HG03521 (cell line): Measurements from ENCODE around the gene VPS8.
"Not testable (repeated sequence)": the region's sequence is repeated elsewhere in the genome, so short reads cannot be mapped to it uniquely, and the experiment has no call there.

Experiments used
- ATAC-seq: cut with Tn5 transposase; IDR thresholded peaks from one replicate; pipeline ENCODE4 v1.9.1; 2021; ENCODE audit warnings: mild to moderate bottlenecking, moderate library complexity; ENCODE audit not compliant: unreplicated experiment

The VPS8 gene

GRCh38 chr3:184864000-184864399 lies 52.0 kb downstream of the VPS8 start:
- no peak for ATAC-seq

GRCh38 chr3:184868477-184868876 lies 56.5 kb downstream of the VPS8 start:
- no peak for ATAC-seq

DNA sequence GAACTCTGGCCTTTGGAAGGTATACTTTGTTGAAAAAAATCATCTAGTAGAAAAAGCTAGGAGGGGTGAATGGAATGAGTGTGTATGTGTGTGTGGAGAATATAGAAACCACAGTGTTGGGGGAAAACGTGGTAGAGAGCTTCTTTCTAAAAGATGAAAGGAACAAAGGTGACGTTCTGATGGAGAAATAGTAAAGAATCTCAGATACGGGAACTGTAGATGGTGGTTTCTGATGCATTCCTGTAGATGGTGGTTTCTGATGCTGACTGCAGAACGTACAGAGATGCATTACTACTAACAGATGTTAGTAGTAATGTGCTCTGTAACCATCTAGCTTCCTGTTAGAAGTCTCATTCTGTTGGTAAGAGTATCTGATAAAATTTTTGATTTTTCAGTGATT lies 60.2 kb downstream of the VPS8 start:
- ATAC-seq: no peak

- no peak for ATAC-seq
Measured at GRCh38 chr3:184873141-184873540, 61.2 kb downstream of the VPS8 start.

DNA sequence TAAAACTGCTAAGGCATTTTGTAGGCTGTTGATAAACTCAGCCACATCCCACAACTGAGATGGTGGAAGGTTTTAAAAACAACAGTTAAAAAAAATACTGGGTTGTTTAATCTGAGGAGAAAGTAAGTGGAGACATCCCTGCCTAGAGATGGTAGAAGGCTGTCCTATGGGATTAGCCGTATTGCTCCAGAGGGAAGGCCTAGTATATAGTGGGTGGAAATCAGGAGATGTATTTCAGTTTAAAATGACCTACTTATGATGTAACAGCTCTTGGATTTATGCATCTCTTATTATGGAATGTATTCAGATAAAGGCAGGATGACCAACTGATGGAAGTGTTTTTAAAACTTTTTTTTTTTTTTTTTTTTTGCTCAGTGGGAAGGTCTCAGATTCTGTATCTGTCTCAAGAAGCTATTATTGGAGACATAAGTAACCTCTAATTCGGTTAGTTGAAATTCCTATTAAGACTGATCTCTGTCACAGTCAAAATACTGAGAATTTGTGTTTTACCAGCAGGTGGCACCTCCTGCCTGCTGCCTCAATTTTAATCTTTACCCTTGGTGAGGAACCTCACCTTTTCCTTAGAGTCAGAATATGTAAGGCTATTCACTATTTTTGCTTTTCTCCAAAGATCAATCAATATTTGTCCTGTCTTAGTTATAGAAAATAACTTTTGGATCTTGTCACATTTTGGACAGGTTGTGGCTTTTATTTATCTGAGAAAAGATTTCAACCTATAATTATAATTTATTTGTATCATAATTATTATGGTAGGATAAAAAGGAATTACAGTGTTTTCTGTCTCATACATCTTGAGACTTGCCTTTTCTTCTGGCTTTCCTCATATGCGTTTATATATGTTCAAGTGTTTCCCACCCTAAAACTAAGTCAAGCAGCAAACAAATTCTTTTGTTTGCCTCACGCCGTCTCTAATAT lies 63.0 kb downstream of the VPS8 start:
- no peak for ATAC-seq

GRCh38 chr3:184880276-184881019 lies 68.5 kb downstream of the VPS8 start:
- no peak for ATAC-seq

DNA sequence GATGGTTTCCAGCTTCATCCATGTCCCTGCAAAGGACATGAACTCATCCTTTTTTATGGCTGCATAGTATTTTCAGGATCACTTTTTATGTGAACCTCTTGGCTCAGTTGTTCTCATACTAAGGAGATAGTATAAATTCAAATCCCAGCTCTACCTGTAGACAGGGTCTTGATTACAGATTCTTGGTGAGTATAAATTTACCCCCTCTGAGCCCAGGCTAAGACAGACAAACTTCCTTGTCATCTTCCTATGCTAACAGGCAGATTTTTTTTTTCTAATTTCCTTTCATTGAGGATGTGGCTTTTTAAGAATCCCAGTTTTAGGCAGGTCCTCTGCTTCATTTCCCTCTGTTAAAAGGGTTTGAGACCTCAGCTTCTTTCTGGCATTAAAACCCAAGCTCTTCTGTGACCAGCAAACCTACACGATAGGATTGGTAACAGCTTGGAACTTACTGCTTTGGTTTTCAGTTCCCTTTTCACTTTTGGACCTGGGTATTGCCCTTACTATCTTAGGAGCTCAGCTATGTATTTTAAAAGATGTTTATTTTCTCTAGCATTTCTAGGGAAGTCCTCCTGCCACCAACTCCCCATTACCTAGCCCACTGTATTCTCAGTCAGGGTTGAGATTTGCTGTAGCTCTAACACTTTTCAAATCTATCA lies 72.5 kb downstream of the VPS8 start:
- peak; percentile 82 for ATAC-seq

- ATAC-seq: no peak
Measured at GRCh38 chr3:184885112-184885511, 73.1 kb downstream of the VPS8 start.

DNA sequence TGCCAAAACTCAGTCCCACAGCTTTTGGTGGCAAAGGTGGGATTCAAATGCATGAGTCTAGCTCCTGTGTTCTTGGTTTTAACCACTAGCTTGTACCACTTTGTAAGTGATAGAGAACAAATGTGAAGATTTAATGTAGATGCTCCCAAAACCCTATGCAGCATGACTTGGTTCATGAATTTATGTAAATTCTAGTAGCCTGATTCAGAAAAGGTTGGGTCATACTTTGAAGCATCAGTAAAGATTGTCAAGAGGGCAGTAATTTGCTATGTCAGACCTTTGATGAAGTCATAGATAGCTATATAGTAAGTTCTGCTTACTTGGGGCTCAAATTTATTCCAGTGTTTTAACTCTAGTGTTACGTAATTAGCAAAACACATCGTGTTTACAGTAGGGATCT lies 75.6 kb downstream of the VPS8 start:
- ATAC-seq: no peak

- no peak for ATAC-seq
Measured at GRCh38 chr3:184889312-184889904, 77.4 kb downstream of the VPS8 start.

- no peak for ATAC-seq
Measured at GRCh38 chr3:184894051-184894450, 82.1 kb downstream of the VPS8 start.

- ATAC-seq: no peak
Measured at GRCh38 chr3:184895350-184895749, 83.4 kb downstream of the VPS8 start.

DNA sequence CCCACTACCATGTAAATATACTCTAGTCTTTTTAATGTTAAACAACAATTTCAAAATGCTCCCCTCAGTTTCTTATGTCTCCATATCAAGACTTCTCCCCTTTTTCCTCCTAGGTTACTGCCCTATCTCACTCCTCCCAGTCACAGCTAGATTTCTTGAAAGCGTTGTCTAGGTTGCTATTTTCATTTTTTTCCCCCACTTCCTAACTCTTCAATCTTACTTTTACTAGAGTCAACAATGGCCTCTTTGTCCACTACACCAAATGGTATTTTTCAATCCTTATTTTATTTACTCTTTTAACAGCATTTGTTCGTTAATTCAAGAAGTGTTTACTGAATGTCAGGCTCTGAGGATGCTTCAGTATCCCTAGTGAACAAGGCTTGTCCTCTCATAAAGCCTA lies 84.4 kb downstream of the VPS8 start:
- no peak for ATAC-seq

DNA sequence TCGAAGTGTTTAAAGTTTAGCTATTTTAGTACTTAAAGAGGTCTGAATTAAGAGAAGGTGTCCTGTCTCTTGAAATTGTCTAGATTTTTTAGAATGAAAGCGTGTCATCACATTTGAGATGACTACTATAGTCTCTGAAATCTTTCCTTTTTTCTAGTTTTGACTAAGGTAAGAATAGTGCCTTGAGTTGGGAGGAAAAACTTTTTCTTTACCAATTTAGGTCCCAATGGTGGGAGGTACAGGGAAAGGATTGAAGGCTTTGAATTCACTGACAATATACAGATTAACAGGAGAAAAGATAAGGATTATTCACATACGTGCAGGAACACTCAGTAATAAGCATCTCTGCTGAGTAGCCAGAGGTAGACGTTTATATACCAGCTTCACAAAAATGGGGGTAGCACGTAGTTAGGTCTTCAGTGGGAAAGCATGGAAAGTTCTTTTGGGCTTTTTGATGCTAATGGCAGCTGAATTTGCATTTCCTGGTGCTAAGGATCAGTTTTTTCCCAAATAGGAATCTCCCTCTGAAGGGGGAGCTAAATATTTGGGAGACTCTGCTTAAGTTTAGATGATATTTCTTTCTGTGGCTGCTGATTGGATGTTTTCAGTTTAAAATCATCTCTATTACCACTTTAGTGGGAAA lies 88.1 kb downstream of the VPS8 start:
- no peak for ATAC-seq

GRCh38 chr3:184907031-184907430 lies 95.1 kb downstream of the VPS8 start:
- not testable (repeated sequence) for ATAC-seq

DNA sequence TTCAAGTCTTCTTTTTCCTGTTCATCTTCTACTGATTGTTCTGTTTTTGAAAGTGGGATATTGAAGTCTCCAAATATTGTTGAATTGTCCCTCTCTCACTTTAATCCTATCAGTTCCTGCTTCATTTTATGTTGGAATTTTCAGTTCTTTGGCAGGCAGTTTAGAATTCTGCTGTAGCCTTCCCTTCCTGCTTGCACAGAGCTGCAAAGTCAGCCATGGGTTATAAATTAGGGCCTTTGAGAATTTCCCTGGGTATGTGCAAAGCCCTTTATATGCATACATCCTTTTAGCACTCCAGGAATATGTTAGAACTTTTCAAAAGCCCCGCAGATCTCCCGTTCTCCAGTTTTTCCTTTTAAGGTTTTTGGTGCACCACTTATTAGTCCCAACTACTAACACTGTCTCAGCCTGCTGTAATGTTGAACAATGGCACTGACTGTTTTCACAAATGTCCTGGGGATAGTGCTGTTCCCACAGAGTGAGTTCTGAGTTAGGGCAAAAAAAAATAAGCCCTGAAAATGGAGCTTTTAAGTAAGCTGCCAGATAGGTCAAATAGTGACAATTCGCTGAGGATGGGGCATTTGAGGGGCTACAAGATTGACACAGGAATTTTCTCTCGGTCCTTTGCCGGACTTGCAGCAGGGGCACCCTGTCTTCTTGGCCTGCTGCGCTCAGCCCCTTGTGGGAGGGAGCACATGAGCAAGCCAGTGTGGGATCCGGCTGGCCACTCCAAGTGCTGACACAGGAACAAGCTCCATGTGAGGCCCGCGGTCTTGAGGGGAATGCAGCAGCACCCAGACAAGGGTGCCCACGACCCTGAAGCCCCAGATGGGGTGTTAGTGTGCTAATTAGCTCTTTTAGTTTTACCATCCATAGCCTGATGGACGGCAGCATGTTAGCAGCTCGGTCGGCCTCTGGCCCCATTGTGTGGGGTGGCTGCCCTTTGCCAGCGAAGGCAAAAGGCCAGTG lies 96.0 kb downstream of the VPS8 start:
- ATAC-seq: no peak

DNA sequence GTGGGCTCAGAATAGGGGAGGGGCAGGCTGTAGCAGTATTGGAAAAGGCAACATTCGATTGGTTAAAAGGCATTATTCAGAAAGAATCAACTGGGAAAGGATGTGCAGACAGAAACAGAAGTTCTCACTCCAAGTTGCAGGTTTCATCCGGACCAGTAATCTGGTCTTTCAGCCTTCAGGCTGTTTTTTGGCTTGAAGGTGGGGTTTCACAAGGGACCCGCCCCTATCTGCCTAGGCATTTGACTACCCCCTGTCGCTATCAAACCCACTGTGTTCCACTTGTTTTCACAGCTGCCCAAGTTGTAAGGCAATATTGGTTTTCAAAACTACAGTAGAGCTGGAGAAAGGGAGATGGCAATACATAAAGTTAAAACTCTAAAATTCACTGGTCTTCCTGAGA lies 96.9 kb downstream of the VPS8 start:
- no peak for ATAC-seq

- ATAC-seq: no peak
Measured at GRCh38 chr3:184910664-184911063, 98.7 kb downstream of the VPS8 start.

- no peak for ATAC-seq
Measured at GRCh38 chr3:184911570-184911969, 99.6 kb downstream of the VPS8 start.

DNA sequence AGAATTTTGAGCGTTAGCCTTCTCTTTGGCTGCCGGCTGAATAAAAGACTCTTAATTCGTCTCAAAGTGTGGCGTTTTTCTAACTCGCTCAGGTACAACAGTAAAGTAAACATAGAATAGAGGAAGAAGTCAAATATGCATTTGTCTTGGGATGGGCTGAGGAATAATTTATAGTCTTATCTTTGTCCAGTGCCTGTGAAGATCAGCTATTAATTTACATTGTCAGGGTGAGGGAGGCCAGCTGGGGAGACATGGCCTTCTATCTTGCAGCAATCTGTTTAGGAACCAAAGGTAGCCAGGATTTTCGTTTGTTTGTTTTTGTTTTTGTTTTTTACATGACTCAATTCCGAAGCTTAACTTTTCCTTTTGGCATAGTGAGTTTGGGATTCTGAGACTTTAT lies 100.2 kb downstream of the VPS8 start:
- no peak for ATAC-seq
